ENCODE data around the gene LHX6.

DNA sequence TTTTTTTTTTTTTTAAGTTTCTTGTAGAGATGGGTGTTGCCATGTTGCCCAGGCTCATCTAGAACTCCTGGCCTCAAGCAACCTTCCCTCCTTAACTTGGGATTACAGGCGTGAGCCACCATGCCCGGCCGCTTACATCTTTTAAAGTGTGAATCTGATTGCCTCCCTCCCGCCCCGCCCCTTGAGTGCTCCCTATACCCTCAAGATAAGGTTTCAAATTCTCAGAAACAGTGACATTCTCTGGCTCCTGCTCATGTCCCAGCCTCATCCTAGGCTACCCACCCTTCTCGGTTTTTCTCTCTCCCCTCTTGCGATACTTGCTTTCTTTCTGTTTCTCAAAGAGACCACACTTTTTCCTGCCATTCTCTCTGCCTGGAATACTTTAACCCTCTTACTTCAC, 56.6 kb downstream of the LHX6 start:
- TF ChIP-seq, protein P1, sequence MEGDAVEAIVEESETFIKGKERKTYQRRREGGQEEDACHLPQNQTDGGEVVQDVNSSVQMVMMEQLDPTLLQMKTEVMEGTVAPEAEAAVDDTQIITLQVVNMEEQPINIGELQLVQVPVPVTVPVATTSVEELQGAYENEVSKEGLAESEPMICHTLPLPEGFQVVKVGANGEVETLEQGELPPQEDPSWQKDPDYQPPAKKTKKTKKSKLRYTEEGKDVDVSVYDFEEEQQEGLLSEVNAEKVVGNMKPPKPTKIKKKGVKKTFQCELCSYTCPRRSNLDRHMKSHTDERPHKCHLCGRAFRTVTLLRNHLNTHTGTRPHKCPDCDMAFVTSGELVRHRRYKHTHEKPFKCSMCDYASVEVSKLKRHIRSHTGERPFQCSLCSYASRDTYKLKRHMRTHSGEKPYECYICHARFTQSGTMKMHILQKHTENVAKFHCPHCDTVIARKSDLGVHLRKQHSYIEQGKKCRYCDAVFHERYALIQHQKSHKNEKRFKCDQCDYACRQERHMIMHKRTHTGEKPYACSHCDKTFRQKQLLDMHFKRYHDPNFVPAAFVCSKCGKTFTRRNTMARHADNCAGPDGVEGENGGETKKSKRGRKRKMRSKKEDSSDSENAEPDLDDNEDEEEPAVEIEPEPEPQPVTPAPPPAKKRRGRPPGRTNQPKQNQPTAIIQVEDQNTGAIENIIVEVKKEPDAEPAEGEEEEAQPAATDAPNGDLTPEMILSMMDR (IDR thresholded peaks at IDR 0.05; ENCODE audit: insufficient read depth, low read length): no peak
- no peak for TF ChIP-seq GABPA (IDR thresholded peaks at IDR 0.05; ENCODE audit: low read depth)
